ENCODE data around the gene P3H4. TPM values are rescaled to one million over a fixed set of nuclear protein-coding genes. Genes with fewer than 3 reads are reported as not detected.

Gene P3H4
- total and polyA plus RNA-seq, 2 donors (not counting 3 experiments of a cell fraction or from before 2014, with no cell fraction given), result 39.2 to 58.3 TPM

- DNase-seq (ENCODE audit: low read depth, low spot score) (no peak), FAIRE-seq (no peak)
- Histone ChIP-seq H3K79me2 (ENCODE audit: control insufficient read depth, insufficient read depth, low read length) (no peaks in the 10 kb centered on the region), H3K4me1 (ENCODE audit: control insufficient read depth, extremely low read depth, insufficient read depth, low read length) (no peaks in the 10 kb centered on the region), H3K36me3 (ENCODE audit: control insufficient read depth in 2 of 2, extremely low read depth in 1 of 2, insufficient read depth in 2 of 2, low read length in 2 of 2) (peaks cover 5 to 62% of the 10 kb centered on the region in 2 experiments), H3K9me3 (replicated peaks; ENCODE audit: control insufficient read depth, insufficient read depth, low read length) (no peaks in the 10 kb centered on the region), H3K4me2 (ENCODE audit: insufficient read depth, low read length) (no peak overlapping the region), H2AFZ (ENCODE audit: low read depth, low read length) (no peak overlapping the region), H3K9me1 (replicated peaks; ENCODE audit: control insufficient read depth, extremely low read depth, insufficient read depth, low read length) (no peaks in the 10 kb centered on the region), H3K27me3 (ENCODE audit: control insufficient read depth in 2 of 2, insufficient read depth in 2 of 2, low read length in 2 of 2) (no peaks in the 10 kb centered on the region), H3K27ac (ENCODE audit: insufficient read depth, low read depth, low read length) (no peak overlapping the region), H4K20me1 (replicated peaks; ENCODE audit: control insufficient read depth, extremely low read depth, insufficient read depth, low read length) (no peaks in the 10 kb centered on the region), H3K9ac (replicated peaks; ENCODE audit: extremely low read depth, insufficient read depth, low read length) (no peak overlapping the region), H3K4me3 (replicated peaks in 1 of 3; ENCODE audit: insufficient read depth in 1 of 3, low read depth in 1 of 3, low read length in 3 of 3) (no peak overlapping the region)
- ChIA-PET CTCF (interaction anchor here (1.6 kb wide), 1 partner anchor 24 kb away, joined by 5 read pairs; the partner anchor contains the start of gene JUP), POLR2A (interaction anchor here (0.7 kb wide), 1 partner anchor 9 kb away, joined by 3 read pairs; no protein-coding TSS in a partner anchor)
- intact Hi-C loops (cut with micrococcal nuclease), result no loop called here
- TF ChIP-seq GATA2 (IDR thresholded peaks at IDR 0.05; ENCODE audit: insufficient read depth, insufficient read length, low read depth, low read length), result no peak
- TF ChIP-seq POLR2A (IDR thresholded peaks at IDR 0.05; ENCODE audit: low read depth, low read length), result no peak
- no peak for TF ChIP-seq CTCF (IDR thresholded peaks at IDR 0.05; ENCODE audit: extremely low read depth in 1 of 2, insufficient read depth in 1 of 2, low read depth in 1 of 2, low read length in 2 of 2)
- TF ChIP-seq EZH2 (IDR thresholded peaks at IDR 0.05; ENCODE audit: borderline replicate concordance, low read depth, low read length, severe bottlenecking), result no peak
- no peak for TF ChIP-seq FOS (IDR thresholded peaks at IDR 0.05; ENCODE audit: borderline replicate concordance, insufficient read depth, low read length)
- TF ChIP-seq POLR2AphosphoS5 (IDR thresholded peaks at IDR 0.05; ENCODE audit: insufficient read depth, low read depth, low read length), result no peak
- TF ChIP-seq, protein P1, sequence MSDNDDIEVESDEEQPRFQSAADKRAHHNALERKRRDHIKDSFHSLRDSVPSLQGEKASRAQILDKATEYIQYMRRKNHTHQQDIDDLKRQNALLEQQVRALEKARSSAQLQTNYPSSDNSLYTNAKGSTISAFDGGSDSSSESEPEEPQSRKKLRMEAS (IDR thresholded peaks at IDR 0.05; ENCODE audit: insufficient read depth, insufficient read length), result no peak
- no peak for TF ChIP-seq MYC (IDR thresholded peaks at IDR 0.05; ENCODE audit: low read depth, low read length)
- no peak for TF ChIP-seq JUN (IDR thresholded peaks at IDR 0.05; ENCODE audit: borderline replicate concordance, insufficient read depth, insufficient read length, low read depth)
- dilution Hi-C loops (cut with MboI; ENCODE audit: extremely low pct_ligation_motif_present, low sequenced_read_pairs), result no loop called here
- no TSS peak for BruUV-seq (replicated peaks)
These were observed 49.4 kb downstream of the P3H4 start for GRCh38 chr17:41762391-41762790.

Measured in endothelial cell of umbilical vein (primary cell).